NCI-H1694 treated with DMSO at 0.1 percent for 48 hours (cell line): ENCODE measurements around the gene BCL2A1.
"Not testable (repeated sequence)": the region's sequence is repeated elsewhere in the genome, so short reads cannot be mapped to it uniquely, and the experiment has no call there.

Experiments
- DNase-seq: peaks from one replicate; lab custom pipeline; 2025; lab: John Stamatoyannopoulos, UW

The BCL2A1 gene

DNA sequence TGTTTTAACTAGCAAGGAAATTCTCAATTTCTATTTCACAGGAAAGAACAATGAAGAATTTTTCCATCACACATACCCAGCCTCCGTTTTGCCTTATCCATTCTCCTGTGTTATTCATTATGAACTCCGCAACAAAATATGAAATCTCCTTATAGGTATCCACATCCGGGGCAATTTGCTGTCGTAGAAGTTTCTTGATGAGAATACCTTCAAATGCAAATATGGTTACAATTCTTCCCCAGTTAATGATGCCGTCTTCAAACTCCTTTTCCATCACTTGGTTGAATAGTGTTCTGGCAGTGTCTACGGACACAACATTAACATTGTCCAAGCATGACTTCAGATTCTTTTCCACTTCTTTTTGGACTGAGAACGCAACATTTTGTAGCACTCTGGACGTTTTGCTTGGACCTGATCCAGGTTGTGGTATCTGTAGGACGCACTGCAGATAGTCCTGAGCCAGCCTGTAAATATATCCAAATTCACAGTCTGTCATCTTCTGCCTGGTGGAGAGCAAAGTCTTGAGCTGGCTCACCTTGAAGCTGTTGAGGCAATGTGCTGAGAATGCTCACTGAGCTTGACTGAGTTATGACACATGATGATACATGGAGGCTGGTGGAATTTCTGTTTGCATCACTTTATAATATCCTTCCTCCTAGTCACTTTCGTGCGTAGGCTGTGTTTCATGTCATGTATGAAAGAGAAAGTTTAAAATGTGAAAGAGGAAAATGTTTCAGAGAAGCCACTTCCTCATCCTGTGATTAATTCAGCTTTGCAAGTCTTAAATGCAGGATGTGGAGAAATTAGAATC is at the start of gene BCL2A1:
TSS of gene BCL2A1 (minus strand) at position 573 of the 811 bp plus-strand sequence. CDS start at position 496, 77 bp downstream.
- no peak for DNase-seq

- DNase-seq, result no peak
These were observed 49.7 kb upstream of the BCL2A1 start for GRCh38 chr15:80020731-80021130.

DNA sequence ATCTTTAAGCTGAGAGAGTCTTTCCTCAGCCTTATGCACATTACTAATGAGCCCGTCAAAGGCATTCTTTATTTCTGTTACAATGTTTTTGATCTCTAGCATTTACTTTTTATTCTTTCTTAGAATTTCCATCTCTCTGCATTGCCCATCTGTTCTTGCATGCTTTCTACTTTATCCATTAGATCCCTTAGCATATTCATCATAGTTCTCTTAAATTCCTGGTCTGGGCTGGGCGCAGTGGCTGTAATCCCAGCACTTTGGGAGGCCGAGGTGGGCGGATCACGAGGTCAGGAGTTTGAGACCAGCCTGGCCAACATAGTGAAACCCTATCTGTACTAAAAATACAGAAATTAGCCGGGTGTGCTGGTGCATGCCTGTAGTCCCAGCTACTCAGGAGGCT is 49.2 kb upstream of the BCL2A1 start:
- not testable (repeated sequence) for DNase-seq

DNA sequence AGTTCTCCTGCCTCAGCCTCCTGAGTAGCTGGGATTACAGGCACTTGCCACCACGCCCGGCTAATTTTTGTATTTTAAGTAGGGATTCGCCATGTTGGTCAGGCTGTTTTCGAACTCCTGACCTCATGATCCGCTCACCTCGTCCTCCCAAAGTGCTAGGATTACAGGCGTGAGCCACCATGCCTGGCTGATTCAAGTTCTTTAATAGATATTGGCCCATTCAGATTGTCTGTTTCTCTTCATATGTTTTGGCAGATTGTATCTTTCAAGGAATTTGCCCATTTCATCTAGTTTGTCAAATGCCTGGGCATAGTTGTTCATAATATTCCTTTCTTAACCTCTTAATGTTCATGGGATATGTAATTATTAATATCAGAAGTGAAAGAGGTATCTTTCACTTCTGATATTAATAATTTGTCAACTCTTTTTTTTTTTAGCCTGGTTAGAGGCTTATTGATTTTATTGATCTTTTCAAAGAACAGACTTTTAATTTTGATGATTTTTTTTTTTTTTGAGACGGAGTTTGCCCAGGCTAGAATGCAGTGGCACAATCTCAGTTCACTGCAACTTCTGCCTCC is 48.3 kb upstream of the BCL2A1 start:
- DNase-seq, result no peak

GRCh38 chr15:80017139-80017538 is 46.1 kb upstream of the BCL2A1 start:
- not testable (repeated sequence) for DNase-seq

- DNase-seq, result not testable (repeated sequence)
These were observed 45.5 kb upstream of the BCL2A1 start for GRCh38 chr15:80016506-80016905.

GRCh38 chr15:80015156-80015555 is 44.2 kb upstream of the BCL2A1 start:
- DNase-seq, result no peak

DNA sequence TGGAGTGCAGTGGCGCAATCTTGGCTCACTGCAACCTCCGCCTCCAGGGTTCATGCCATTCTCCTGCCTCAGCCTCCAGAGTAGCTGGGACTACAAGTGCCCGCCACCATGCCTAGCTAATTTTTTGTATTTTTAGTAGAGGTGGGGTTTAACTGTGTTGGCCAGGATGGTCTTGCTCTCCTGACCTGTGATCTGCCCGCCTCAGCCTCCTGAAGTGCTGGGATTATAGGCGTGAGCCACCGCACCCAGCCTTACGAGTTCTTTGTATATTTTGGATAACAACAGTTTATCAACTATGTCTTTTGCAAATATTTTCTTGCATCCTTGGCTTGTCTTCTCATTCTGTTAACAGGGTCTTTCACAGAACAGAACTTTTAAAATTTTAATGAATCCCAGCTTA is 43.2 kb upstream of the BCL2A1 start:
- not testable (repeated sequence) for DNase-seq

GRCh38 chr15:80012060-80012726 is 41.2 kb upstream of the BCL2A1 start:
- no peak for DNase-seq

GRCh38 chr15:80011596-80011995 is 40.6 kb upstream of the BCL2A1 start:
- DNase-seq, result no peak

GRCh38 chr15:80011041-80011523 is 40.1 kb upstream of the BCL2A1 start:
- DNase-seq, result not testable (repeated sequence)

DNA sequence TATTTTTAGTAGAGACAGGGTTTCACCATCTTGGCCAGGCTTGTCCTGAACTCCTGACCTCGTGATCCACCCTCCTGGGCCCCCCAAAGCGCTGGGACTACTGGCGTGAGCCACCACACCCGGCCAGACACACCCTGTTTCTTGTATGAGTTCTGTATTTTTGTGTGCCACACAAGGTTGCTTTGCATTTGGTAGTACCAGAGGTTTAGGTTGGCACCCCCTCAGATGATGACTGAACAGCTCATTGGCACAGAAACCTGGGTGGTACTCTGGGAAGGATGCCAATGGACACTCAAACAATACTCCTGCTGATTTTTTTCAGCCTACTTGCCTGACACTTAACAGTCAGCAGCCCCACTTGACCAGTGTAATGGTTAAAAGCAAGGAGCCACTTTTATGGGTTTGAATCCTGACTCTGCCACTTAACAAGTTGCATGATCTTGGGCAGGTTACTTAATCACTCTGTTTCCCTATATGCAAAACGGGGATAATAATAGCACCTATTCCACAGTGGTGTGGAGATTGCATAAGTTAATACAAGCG is 39.2 kb upstream of the BCL2A1 start:
- no peak for DNase-seq

- DNase-seq, result no peak
These were observed 36.5 kb upstream of the BCL2A1 start for GRCh38 chr15:80007532-80007931.

DNA sequence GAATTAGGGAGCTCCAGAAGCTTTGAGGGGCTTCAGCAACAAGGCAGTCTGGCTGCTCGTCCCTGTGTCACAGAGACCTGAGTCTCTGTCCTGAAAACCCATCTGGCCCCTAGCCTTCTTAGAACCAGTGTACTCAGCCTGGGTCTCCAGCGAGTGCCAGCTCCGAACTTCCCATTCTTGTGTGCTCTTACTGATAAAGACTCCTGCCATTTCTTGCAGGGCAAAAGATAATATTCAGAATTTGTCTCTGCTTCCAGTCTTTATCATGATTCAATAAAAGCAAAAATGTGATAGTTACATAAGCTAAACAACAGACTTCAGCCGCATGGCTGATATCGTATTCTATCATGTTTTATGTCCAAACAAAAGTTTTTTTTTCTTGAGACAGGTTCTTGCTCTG is 36.0 kb upstream of the BCL2A1 start:
- DNase-seq, result no peak

DNA sequence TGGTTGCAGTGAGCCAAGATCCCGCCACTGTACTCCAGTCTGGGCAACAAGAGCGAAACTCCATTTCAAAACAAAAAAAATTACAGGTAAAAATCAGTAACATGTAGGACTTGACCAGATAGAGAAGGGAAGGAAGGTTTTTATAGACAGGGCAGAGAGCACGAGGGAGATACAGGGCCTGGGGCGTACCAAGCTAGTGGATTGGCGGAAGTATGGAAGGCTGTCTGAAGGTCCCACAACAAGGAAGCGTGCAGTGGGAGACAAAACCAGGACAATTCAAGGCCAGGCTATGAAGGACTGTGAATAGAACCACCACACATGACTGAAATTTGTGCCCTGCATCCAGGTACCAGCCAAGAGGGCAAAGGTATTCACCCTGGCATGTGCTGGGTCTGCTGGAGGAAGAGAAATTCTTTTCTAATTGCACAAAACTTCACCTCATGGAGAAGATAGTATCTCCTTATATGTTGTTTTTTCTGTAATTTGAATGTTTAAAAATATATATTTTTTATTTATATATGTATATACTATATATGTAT is 33.0 kb upstream of the BCL2A1 start:
- no peak for DNase-seq

- DNase-seq, result no peak
These were observed 32.2 kb upstream of the BCL2A1 start for GRCh38 chr15:80003171-80003570.

DNA sequence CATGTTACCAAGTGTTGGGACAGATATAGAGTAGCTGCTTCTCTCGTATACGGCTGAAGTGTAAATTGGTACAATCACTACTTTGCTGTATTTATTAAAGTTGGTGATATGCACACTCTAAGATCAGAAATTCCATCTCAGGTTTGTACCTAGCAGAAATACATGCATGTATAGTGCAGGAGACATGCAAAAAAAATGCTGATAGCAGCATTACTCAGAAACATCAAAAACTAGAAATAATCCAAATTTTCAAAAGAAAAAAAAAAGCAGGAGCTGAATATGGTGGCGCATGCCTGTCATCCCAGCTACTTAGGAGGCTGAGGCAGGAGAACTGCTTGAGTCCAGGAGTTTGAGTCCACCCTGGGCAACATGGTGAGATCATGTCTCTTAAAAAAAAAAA is 31.3 kb upstream of the BCL2A1 start:
- DNase-seq, result no peak

DNA sequence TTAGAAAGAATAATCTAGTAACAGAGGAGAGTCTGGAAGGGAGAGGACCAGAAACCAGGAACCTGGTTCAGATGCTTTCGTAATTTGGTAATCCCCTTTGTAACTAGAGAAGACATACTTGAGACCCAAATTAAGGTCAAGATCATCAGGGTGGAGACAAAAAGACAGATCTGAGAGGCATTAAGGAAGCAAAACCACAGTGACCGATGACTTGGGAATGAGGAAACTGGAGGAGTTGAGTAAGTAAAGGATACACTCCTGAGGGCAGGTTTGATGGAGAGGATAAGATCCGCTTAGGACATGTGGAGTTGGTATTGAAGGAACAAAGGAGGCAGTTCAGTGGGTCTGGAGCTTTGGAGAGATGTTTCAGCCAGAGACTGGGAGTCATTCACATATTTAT is 23.6 kb upstream of the BCL2A1 start:
- DNase-seq, result no peak

- DNase-seq, result no peak
These were observed 20.8 kb upstream of the BCL2A1 start for GRCh38 chr15:79991826-79992225.

- no peak for DNase-seq
These were observed 20.0 kb upstream of the BCL2A1 start for GRCh38 chr15:79990997-79991334.

GRCh38 chr15:79990280-79990996 is 19.4 kb upstream of the BCL2A1 start:
- DNase-seq, result no peak

- no peak for DNase-seq
These were observed 18.7 kb upstream of the BCL2A1 start for GRCh38 chr15:79989682-79990081.
